Measurements from ENCODE around the gene FGD2.
"Not testable (repeated sequence)": the region's sequence is repeated elsewhere in the genome, so short reads cannot be mapped to it uniquely, and the experiment has no call there.

FGD2 gene

DNA sequence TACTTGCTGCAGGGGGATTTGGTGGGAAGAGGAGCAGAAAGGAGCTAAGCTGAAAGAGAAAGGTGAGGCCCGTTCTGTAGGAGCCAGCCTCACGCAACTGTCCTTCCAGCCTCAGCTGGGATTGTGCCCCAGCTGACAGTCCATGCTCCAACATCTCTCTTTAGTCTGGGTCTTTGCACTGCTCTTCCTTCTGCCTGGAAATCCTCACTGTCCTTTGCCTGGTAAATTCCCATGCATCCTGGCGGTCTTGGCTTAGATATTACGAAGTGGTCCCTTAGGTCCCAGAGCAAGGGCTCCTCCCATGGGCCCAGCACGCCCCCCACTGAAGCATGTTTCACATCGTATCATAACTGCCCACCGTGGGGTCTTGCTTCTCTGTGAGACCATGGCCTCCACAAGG lies 52.2 kb downstream of the FGD2 start:
- DNase-seq (ENCODE audit: low read depth, low spot score): no peak

GRCh38 chr6:37058084-37058586 lies 52.7 kb downstream of the FGD2 start:
- no peak for DNase-seq (ENCODE audit: low read depth, low spot score)

DNA sequence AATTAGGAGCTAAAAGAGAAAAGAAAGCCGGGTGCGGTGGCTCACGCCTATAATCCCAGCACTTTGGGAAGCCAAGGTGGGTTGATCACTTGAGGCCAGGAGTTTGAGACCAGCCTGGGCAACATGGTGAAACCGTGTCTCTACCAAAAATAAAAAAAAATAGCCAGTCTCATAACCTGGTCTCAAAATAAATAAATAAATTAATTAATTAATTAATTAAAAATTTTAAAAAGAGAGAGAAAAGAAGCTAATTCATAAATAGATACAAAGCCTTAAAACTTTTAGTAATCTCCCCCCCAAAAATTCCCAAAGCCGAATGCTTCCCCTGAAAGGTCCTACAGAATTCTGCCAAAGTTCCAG lies 53.5 kb downstream of the FGD2 start:
- DNase-seq (ENCODE audit: low read depth, low spot score): not testable (repeated sequence)

DNA sequence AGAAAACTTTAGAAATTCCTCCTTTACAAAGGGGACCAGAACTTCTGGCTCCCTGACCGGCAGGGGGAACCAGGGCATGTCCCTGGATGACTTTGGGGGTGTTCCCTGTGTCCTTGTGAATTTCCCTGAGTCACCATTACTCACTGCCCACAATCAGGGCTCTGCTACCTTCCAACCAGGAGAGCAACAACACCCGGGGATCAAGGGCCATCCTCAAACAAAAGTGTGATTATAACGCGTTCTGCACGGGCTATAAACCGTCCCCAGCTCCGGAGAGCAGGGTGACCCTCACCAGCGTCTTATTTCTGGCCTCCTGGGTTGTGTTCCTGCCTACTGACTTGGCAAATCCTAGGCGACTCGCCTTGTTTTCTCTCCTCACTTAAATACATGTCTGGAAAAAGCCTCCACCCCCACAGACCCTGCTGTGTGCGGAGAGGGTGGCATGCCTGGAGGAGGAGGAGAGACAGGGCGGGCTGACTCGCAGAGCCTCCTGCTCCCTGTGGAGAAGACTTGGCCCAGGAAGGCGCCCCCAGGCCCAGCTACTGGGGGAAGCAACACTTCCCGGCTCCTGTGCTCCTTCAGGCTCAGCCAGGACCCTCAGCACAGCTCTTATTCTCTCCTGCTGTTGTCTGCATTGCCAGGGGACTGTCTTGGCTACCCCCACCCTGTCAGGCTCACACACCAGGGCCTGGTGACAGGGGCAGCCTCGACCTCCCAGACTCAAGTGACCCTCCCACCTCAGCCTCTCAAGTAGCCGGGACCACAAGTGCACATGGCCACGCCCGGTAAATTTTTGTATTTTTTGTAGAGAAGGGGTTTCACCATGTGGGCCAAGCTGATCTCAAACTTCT lies 54.1 kb downstream of the FGD2 start:
- no peak for DNase-seq (ENCODE audit: low read depth, low spot score)

DNA sequence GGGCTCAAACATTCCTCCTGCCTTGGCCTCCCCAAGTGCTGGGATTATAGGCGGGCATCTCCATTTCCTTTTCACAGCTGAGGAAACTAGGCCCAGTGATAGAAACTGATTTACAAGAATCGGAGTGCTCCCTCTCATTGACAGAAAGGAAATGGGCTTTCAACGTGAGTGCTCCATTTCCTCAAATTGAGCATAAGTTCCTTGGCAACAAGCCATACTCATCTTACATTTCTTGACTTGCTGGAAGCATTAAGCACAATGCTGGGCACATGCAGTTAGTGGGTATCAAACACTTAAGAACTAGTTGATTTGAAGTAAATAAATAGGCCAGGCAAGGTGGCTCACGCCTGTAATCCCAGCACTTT lies 54.7 kb downstream of the FGD2 start:
- no peak for DNase-seq (ENCODE audit: low read depth, low spot score)

DNA sequence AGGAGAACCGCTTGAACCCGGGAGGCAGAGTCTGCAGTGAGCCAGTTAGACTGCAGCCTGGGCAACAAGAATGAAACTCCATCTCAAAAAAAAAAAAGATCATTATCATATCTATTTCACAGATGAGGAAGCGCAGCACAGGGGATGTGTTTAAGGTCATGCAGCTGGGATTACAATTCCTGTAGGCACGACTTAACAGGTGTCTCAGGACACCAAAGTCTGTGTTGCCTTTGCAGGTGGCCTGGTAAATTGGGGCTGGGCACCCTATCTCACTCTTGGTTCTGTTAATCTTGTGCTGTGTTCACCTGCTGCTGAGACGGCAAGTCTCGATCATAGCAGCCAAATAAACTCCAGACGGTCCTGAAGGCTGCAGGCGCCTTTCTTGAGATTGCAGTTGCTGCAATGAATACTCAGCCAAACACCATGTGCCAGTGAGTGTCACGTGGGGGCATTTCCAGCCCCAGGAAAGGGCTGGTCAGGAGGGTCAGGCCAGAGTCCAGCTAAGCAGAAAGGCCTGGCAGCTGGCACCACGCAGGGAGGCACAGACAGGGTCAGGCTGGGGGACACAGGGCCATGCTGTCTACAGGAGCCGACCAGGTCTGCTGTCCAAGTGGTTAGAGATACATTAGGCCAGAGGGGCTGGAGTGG lies 55.8 kb downstream of the FGD2 start:
- DNase-seq (ENCODE audit: low read depth, low spot score): no peak

GRCh38 chr6:37062424-37062823 lies 57.0 kb downstream of the FGD2 start:
- DNase-seq (ENCODE audit: low read depth, low spot score): no peak

GRCh38 chr6:37068356-37069270 lies 63.2 kb downstream of the FGD2 start:
- no peak for DNase-seq (ENCODE audit: low read depth, low spot score)

- DNase-seq (ENCODE audit: low read depth, low spot score): no peak
These were observed 64.2 kb downstream of the FGD2 start for GRCh38 chr6:37069639-37070038.

DNA sequence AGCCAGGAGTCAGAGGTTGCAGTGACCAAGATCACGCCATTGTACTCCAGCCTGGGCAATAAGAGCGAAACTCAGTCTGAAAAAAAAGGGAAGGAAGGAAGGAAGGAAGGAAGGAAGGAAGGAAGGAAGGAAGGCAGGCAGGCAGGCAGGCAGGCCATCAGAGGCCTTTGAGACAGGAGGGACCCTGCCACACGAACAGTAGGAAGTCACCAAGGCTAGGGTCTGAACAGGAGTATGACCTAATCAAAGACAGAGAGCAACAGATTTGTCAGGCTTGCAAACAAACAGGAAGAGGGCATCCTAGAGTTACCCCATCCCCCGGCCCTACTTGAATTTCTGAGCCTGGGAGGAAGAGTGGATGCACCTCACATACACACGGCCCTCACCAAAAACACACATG lies 67.1 kb downstream of the FGD2 start:
- DNase-seq (ENCODE audit: low read depth, low spot score): no peak

- no peak for DNase-seq (ENCODE audit: low read depth, low spot score)
These were observed 68.8 kb downstream of the FGD2 start for GRCh38 chr6:37074053-37074827.

DNA sequence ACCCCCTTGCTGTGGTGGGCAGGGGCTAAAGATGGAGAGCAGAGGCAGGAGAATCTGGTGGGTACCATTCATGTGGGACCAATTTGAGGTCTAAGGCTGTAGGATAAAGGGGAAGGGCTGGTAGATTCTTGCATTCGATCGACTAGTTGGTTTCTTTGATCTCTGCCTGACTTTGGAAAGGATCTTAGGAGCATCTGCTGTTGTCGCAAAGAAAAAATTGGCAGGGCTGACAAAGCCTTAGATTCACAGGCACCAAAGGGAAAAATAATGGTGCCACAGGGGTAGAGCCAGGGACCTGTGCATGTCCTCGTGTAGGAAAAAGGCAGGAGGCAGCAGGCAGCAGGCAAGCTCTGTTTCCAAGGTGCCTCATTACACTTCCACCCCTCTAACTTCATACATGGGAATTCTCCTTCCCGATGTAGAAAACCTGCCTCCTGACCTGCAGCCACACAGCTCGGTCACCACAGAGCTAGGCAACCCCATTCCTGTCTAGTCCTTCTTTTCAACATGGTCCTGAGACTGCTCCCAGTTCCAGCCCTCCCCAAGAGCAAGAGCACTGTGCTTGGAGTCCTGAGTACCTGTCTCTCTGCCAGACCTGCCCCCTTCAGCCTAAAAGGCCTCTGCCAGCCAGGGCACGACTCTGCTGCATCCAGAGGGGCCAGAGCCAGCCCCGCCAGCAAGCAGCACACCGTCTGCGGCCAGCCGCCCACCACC lies 71.9 kb downstream of the FGD2 start:
- DNase-seq (ENCODE audit: low read depth, low spot score): no peak

- no peak for DNase-seq (ENCODE audit: low read depth, low spot score)
These were observed 72.4 kb downstream of the FGD2 start for GRCh38 chr6:37077905-37078296.

All from activated naive CD8-positive, alpha-beta T cell treated with anti-CD3 and anti-CD28 coated beads, Interleukin-2, amount 50 U/mL, for 16 hours (primary cell).